Endodermal cell (in vitro differentiated cells): Measurements from ENCODE around the gene MSH6. TPM values are rescaled to one million over a fixed set of nuclear protein-coding genes. Genes with fewer than 3 reads are reported as not detected.

Experiments used
- DNase-seq: peaks from one replicate; pipeline ENCODE4 v3.0.0-alpha.2; 2017
- H3K27ac ChIP-seq: 2 replicates; pipeline ENCODE4 v1.5.1; 2013; ENCODE audit warnings: mild to moderate bottlenecking, low read depth, low read length, moderate library complexity
- H3K27me3 ChIP-seq: 2 replicates; pipeline ENCODE4 v1.6.1; 2013; ENCODE audit warnings: mild to moderate bottlenecking, low read length, moderate library complexity; ENCODE audit not compliant: insufficient read depth, control insufficient read depth, poor library complexity, severe bottlenecking
- H3K36me3 ChIP-seq: 2 replicates; pipeline ENCODE4 v1.7.0; 2013; ENCODE audit warnings: mild to moderate bottlenecking, low read length, moderate library complexity; ENCODE audit not compliant: control insufficient read depth, insufficient read depth
- H3K4me1 ChIP-seq: one replicate; pipeline ENCODE4 v1.7.0; 2013; ENCODE audit warnings: low read length; ENCODE audit not compliant: control insufficient read depth, insufficient read depth
- H3K4me3 ChIP-seq: 2 replicates; pipeline ENCODE4 v1.5.1; 2013; ENCODE audit warnings: mild to moderate bottlenecking, low read length, moderate library complexity
- H3K9ac ChIP-seq: 2 replicates; pipeline ENCODE4 v1.6.1; 2013; ENCODE audit warnings: mild to moderate bottlenecking, low read length, moderate library complexity; ENCODE audit not compliant: poor library complexity, severe bottlenecking; ENCODE audit errors: extremely low read depth
- H3K9me3 ChIP-seq: 2 replicates; pipeline ENCODE4 v1.6.1; 2013; ENCODE audit warnings: mild to moderate bottlenecking, low read length, moderate library complexity; ENCODE audit not compliant: control insufficient read depth
- H3K27ac Mint-ChIP-seq: 2 replicates; pipeline ENCODE4 v1.8.0; 2020; ENCODE audit warnings: mixed read lengths
- H3K27me3 Mint-ChIP-seq: 2 replicates; pipeline ENCODE4 v1.8.0; 2021; ENCODE audit warnings: mild to moderate bottlenecking, mixed read lengths; ENCODE audit not compliant: insufficient read depth
- H3K36me3 Mint-ChIP-seq: 2 replicates; pipeline ENCODE4 v1.8.0; 2020; ENCODE audit warnings: low read depth, mixed read lengths
- H3K4me1 Mint-ChIP-seq: 2 replicates; pipeline ENCODE4 v1.8.0; 2020; ENCODE audit warnings: mixed read lengths
- H3K4me3 Mint-ChIP-seq: 2 replicates; pipeline ENCODE4 v1.8.0; 2020; ENCODE audit warnings: mild to moderate bottlenecking, moderate library complexity, mixed read lengths
- H3K9me3 Mint-ChIP-seq: 2 replicates; pipeline ENCODE4 v1.8.0; 2020; ENCODE audit warnings: mild to moderate bottlenecking, mixed read lengths
- WGBS, 2 experiments: methylation state at CpG; one replicate each; pipeline versions ENCODE4 v1.1.5 to v1.1.7; 2013; ENCODE audit warnings: missing lambda C conversion rate in 2 of 2, mixed read lengths in 1 of 2; ENCODE audit not compliant: insufficient coverage in 1 of 2, insufficient read length in 1 of 2; 5-methylcytosine and 5-hydroxymethylcytosine counted together
- total RNA-seq, 2 donors: library from RNA; stranded (reverse); fragmentation: NEBNext Ultra II Directional in 1 of 2; extraction: Animal tissue kit (Norgen Biotek cat#: 25700) in 1 of 2; gene quantifications; 2 replicates in 1 of 2; 3 replicates in 1 of 2; pipeline ENCODE4 v1.2.1, GENCODE V29; 2021
- TF ChIP-seq, protein P1 (sequence below): fragments of 200-600 bp; sonication (generic); conservative IDR thresholded peaks from 2 replicates; pipeline ENCODE4 v1.5.0; 2021; ENCODE audit warnings: antibody characterized with exemption, mild to moderate bottlenecking

MSH6 gene
- total RNA-seq, 2 donors from 2014 or later = 363 to 368 TPM

DNA sequence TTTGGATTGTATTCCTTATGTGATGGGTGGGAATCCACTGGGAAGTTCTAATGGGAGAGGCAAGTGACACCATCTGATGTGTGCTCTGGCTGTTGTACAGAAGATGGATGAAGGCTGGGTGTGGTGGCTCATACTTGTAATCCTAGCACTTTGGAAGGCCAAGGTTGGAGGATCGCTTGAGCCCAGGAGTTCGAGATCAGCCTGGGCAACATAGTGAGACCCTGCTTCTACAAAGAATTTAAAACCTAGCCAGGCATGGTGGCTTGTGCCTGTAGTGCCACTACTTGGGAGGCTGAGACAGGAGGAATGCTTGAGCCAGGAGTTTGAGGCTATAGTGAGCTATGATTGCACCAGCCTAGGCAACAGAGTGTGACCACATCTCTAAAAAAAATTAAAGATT lies 10.6 kb upstream of the MSH6 start:
- H3K9ac ChIP-seq = no peak overlapping the region
- TF ChIP-seq, protein P1, sequence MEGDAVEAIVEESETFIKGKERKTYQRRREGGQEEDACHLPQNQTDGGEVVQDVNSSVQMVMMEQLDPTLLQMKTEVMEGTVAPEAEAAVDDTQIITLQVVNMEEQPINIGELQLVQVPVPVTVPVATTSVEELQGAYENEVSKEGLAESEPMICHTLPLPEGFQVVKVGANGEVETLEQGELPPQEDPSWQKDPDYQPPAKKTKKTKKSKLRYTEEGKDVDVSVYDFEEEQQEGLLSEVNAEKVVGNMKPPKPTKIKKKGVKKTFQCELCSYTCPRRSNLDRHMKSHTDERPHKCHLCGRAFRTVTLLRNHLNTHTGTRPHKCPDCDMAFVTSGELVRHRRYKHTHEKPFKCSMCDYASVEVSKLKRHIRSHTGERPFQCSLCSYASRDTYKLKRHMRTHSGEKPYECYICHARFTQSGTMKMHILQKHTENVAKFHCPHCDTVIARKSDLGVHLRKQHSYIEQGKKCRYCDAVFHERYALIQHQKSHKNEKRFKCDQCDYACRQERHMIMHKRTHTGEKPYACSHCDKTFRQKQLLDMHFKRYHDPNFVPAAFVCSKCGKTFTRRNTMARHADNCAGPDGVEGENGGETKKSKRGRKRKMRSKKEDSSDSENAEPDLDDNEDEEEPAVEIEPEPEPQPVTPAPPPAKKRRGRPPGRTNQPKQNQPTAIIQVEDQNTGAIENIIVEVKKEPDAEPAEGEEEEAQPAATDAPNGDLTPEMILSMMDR = no peak
- no peak for DNase-seq
- no peak overlapping the region for H3K27ac ChIP-seq
- H3K9me3 Mint-ChIP-seq = peaks cover 16% of the 10 kb centered on the region
- H3K36me3 Mint-ChIP-seq = peaks cover 5% of the 10 kb centered on the region
- H3K9me3 ChIP-seq = peaks cover 12% of the 10 kb centered on the region
- whole genome bisulfite sequencing, 2 experiments = 84 to 91% methylated on average over 2 of the region's 2 CpGs
- no peak overlapping the region for H3K4me3 ChIP-seq
- no peak overlapping the region for H3K4me3 Mint-ChIP-seq
- H3K27ac Mint-ChIP-seq = no peak overlapping the region
- no peaks in the 10 kb centered on the region for H3K4me1 ChIP-seq
- no peaks in the 10 kb centered on the region for H3K36me3 ChIP-seq
- no peaks in the 10 kb centered on the region for H3K27me3 Mint-ChIP-seq
- H3K4me1 Mint-ChIP-seq = peaks cover 27% of the 10 kb centered on the region
- H3K27me3 ChIP-seq = no peaks in the 10 kb centered on the region

DNA sequence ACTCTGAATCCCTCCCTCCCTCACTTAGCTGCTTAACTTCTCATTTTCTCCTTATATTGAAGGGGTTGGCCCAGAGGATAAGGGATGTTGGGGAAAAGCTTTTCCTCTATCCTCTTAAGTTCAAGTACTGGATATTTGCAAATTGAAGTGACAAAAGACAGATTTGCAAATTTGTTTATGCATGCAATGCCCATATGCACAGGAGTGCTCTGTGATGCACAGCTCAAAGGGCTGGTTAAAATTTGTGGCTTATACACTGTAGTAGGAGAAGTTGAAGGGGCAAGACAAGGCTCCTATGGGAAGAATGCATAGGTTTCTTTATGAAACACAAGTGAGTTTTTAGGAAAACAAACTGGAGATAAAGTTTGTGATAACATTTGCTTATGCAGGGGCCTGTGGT lies 8.4 kb upstream of the MSH6 start:
- Mint-ChIP-seq H3K4me1 (peaks cover 32% of the 10 kb centered on the region), H3K4me3 (no peak overlapping the region), H3K27me3 (no peaks in the 10 kb centered on the region), H3K9me3 (peaks cover 16% of the 10 kb centered on the region), H3K27ac (no peak overlapping the region), H3K36me3 (peaks cover 5% of the 10 kb centered on the region)
- TF ChIP-seq, protein P1 = no peak
- Histone ChIP-seq H3K4me3 (no peak overlapping the region), H3K4me1 (peaks cover 5% of the 10 kb centered on the region), H3K27me3 (no peaks in the 10 kb centered on the region), H3K27ac (no peak overlapping the region), H3K9ac (no peak overlapping the region), H3K9me3 (peaks cover 12% of the 10 kb centered on the region), H3K36me3 (no peaks in the 10 kb centered on the region)
- DNase-seq = no peak

DNA sequence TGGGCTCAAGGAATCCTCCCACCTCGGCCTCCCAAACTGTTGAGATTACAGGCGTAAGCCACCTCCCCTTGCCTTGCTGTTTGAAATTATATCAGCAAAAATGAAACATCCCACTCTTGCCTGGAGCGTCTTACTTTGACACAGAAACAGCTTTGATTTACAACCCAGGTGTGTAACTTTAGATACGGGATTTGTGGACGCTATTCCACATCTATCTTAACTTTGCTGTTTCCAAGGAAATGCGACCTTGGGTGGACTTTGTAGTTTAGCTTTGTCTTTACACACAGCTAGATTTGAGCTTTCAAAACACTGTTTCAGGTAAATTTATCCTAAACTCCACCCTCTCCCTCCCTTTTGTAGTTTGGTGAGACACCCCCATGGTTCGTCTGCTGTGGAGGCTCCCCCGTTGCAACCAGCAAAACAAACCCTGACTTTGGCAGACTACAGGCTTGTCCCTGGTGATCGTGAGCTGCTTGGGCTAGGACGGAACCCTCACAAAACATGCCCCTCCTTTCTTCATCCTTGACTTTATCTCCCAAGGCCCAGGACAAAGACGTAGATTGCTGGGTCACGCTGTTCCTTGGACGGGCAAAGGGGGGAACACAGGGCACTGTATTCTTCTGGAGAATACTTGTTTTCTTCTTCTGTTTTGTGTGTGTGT lies 5.5 kb upstream of the MSH6 start:
- no peaks in the 10 kb centered on the region for H3K9me3 ChIP-seq
- H3K36me3 ChIP-seq = no peaks in the 10 kb centered on the region
- peaks cover 32% of the 10 kb centered on the region for H3K4me1 Mint-ChIP-seq
- no peak overlapping the region for H3K4me3 ChIP-seq
- H3K4me3 Mint-ChIP-seq = no peak overlapping the region
- peaks cover 5% of the 10 kb centered on the region for H3K4me1 ChIP-seq
- no peaks in the 10 kb centered on the region for H3K27me3 ChIP-seq
- WGBS, 2 experiments = 90 to 95% methylated on average over 8 to 13 of the region's 13 CpGs
- H3K27ac ChIP-seq = no peak overlapping the region
- no peaks in the 10 kb centered on the region for H3K36me3 Mint-ChIP-seq
- peak overlapping the region; percentile 62 for H3K27ac Mint-ChIP-seq
- no peaks in the 10 kb centered on the region for H3K27me3 Mint-ChIP-seq
- no peak overlapping the region for H3K9ac ChIP-seq
- DNase-seq = no peak
- TF ChIP-seq, protein P1 = no peak
- no peaks in the 10 kb centered on the region for H3K9me3 Mint-ChIP-seq
